AG09319 (cell line): ENCODE data around the gene PODNL1.

Experiments used
- DNase-seq: peaks from one replicate; pipeline ENCODE4 v3.0.0-alpha.2; 2010; ENCODE audit warnings: low read depth; ENCODE audit errors: extremely low read depth
- TF ChIP-seq, protein P1 (sequence below): IDR thresholded peaks from 2 replicates; pipeline ENCODE4 v1.5.1; 2011; ENCODE audit warnings: low read depth, mild to moderate bottlenecking, inconsistent platforms, low read length, moderate library complexity

The PODNL1 gene

DNA sequence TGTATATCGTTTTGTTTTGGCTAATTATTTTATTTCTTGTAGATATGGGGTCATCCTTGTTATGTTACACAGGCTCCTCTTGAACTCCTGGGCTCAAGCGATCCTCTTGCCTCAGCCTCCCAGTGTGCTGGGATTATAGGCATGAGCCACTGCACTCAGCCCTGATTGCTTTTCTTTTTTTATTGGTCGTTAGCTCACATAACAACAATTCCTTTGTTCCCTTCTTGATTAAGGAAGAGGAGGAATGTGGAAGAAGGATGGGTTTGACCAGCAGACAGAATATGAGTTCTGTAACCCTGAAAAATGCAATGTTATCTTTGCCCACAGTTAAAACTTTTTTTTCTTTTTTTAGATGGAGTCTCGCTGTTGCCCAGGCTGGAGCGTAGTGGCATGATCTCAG is 43.7 kb downstream of the PODNL1 start:
- TF ChIP-seq, protein P1, sequence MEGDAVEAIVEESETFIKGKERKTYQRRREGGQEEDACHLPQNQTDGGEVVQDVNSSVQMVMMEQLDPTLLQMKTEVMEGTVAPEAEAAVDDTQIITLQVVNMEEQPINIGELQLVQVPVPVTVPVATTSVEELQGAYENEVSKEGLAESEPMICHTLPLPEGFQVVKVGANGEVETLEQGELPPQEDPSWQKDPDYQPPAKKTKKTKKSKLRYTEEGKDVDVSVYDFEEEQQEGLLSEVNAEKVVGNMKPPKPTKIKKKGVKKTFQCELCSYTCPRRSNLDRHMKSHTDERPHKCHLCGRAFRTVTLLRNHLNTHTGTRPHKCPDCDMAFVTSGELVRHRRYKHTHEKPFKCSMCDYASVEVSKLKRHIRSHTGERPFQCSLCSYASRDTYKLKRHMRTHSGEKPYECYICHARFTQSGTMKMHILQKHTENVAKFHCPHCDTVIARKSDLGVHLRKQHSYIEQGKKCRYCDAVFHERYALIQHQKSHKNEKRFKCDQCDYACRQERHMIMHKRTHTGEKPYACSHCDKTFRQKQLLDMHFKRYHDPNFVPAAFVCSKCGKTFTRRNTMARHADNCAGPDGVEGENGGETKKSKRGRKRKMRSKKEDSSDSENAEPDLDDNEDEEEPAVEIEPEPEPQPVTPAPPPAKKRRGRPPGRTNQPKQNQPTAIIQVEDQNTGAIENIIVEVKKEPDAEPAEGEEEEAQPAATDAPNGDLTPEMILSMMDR = no peak
- DNase-seq = no peak

DNA sequence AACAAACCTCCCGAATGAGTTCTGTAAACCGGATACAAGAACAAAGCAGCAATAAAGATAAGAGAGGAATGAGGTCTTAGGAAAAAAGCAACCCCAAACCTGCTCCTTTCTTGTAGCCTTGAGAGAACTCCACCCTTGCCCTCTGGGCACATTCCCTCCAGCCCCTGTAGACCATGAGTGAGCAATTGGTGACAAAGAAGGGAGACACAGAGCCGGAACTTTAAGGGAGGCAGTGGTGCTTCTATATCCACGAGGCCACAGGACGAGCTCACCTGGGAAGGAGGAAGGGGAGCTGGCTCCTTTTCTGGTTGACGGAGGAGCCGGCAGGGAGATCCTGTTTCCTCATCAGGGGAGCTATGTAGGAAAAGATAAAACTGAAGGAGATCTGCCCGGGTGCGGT is 45.3 kb downstream of the PODNL1 start:
- TF ChIP-seq, protein P1 = no peak

DNA sequence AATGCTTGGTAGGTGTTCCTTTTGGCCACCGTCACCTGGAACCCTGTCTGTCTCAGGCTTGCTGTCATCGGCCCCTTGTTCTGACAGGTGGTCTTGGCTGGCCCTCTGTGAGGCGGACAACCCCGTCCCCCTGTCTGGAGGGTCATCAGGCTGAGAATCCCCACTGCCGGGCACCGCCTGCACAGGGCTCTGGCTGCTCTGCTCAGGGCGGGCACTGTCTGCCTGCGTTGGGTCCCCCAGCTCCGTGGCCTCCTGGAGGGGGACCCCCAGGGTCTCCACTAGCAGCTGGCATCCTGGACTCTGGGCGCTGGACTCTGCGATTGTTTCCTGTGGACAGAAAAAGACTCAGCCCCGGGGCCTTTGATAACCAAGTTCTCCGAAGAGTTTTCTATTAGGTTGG is 48.1 kb downstream of the PODNL1 start:
- TF ChIP-seq, protein P1 = no peak
- DNase-seq = no peak

More for the DNA sequence above, 45.3 kb downstream of the PODNL1 start:
- DNase-seq = no peak

DNA sequence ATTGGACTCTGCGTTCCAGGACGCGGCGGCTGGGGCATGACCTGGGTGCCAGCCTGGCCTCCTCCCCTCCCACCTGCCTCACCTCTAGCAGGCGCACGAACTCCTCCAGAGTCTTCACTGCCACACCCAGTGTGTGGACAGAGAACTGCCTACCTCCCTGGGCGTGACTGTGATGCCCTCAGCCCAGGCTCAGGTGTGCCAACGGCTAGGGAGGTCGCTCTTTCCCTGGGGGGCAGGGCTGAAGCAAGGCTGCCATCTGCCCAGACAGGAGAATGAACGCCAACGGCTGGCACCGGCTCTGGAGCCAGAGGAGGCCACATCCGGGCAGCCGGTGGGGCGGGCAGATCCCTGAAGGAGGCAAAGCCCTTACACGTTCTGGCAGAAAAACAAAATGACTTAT is 49.9 kb downstream of the PODNL1 start:
- TF ChIP-seq, protein P1 = no peak
- DNase-seq = no peak

DNA sequence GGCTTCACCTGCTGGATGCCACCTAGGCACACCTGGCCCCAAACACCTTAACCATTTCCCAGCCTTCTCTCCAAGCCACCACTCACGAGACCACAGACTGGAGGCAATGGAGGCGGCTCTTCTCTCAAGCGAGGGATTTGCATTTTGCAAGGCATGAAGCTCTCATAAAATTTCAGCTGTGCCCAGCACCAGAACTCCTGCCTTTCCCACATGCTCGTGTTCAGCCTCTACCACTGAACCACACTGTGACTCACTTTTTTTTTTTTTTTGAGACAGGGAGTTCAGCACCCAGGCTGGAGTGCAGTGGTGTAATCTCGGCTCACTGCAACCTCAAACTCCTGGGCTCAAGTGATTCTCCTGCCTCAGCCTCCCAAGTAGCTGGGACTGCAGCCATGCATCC is 50.7 kb downstream of the PODNL1 start:
- no peak for DNase-seq
- TF ChIP-seq, protein P1 = no peak

DNA sequence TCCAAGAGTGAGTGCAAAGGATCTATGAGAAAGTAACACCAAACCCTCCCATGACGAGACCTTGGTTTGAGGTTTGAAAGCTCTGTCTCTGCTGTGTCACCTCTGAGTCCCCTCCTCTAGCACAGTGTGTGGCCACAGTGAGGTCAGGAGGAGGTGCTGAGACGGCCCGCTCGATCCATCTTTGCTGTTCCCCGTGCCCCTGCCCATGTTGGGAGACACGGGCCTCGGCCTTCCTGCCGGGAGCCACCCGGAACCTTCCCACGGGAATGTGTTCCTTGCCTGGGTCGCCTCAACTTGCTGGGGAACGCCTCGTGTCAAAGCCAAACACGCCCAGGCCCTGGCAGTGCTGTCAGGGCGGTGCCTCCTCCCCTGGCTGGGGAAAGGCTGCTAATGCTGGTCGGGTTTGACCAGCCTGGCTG is 51.2 kb downstream of the PODNL1 start:
- TF ChIP-seq, protein P1 = no peak
- no peak for DNase-seq

DNA sequence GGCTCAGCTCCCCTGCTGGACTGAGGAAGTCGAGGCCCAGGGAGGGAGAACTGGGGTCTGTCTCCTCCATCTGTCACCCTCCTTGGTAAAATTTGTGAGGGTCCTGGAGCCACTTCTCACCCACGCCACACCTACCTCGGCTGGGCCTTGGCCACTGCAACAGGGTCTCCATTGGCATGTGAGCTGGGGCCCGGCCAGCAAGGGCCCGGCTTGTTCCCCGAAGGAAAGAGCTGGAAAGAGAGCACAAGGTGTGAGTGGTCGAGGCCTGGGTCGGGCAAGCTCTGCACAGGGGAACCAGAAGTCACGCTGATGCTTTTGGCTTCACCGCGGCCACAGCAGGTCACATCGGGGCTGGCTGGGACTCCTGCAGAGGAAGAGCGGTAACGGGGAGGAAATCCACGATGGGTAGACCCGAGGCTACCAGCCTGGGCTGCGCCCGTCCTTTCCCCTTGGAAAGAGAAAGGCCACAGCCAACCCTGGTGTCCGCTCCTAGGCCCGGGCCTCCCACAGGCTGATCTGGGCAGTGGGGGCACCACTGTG is 52.3 kb downstream of the PODNL1 start:
- TF ChIP-seq, protein P1 = no peak
- no peak for DNase-seq
